HG03354 (cell line): ENCODE data around the gene TAF11L14.
"Not testable (repeated sequence)": the region's sequence is repeated elsewhere in the genome, so short reads cannot be mapped to it uniquely, and the experiment has no call there.

ENCODE experiments used
- ATAC-seq: cut with Tn5 transposase; IDR thresholded peaks from one replicate; pipeline ENCODE4 v1.9.1; 2021; ENCODE audit warnings: mild to moderate bottlenecking; ENCODE audit not compliant: unreplicated experiment, poor library complexity, severe bottlenecking

Gene TAF11L14

GRCh38 chr5:17634160-17634559 lies at the start of gene TAF11L14:
Gene TAF11L14, plus strand, starts transcription at chr5:17634460.
- ATAC-seq: no peak

DNA sequence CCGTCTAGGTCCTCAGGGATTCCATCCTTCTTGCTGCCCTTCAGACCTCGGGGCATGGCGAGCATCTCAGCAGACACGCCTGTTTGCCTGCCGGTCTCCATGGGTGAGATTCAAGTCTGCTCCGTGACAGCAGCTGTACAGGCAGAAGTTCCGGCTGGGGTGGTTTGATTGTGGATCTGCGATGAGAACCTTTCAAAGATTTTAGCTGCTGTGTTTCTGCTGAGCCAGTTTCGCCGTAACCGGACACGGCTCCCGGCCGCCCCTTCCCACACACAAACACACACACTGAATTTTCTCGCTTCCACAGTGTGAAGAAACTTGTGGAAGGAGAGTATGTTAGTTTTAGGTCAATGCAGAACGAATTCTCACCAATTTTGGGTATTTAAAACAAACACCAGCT lies 48.6 kb upstream of the TAF11L14 start, which contains the start of gene TAF11L7:
Gene TAF11L7 (minus strand): TSS at position 101 of the 400 bp plus-strand sequence.
- ATAC-seq: not testable (repeated sequence)

GRCh38 chr5:17590860-17591259 lies 43.4 kb upstream of the TAF11L14 start, which contains the start of gene TAF11L8:
Gene TAF11L8, minus strand, starts transcription at chr5:17590960.
- ATAC-seq: not testable (repeated sequence)

GRCh38 chr5:17594255-17594654 lies 40.0 kb upstream of the TAF11L14 start, which contains the start of gene TAF11L9:
Gene TAF11L9, minus strand, starts transcription at chr5:17594394.
- not testable (repeated sequence) for ATAC-seq

DNA sequence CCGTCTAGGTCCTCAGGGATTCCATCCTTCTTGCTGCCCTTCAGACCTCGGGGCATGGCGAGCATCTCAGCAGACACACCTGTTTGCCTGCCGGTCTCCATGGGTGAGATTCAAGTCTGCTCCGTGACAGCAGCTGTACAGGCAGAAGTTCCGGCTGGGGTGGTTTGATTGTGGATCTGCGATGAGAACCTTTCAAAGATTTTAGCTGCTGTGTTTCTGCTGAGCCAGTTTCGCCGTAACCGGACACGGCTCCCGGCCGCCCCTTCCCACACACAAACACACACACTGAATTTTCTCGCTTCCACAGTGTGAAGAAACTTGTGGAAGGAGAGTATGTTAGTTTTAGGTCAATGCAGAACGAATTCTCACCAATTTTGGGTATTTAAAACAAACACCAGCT lies 36.5 kb upstream of the TAF11L14 start, which contains the start of gene TAF11L10:
Gene TAF11L10 (minus strand): TSS at position 101 of the 400 bp plus-strand sequence.
- not testable (repeated sequence) for ATAC-seq

GRCh38 chr5:17603880-17604279 lies 30.4 kb upstream of the TAF11L14 start, which contains the start of gene TAF11L11:
Gene TAF11L11, plus strand, starts transcription at chr5:17604183.
- not testable (repeated sequence) for ATAC-seq

DNA sequence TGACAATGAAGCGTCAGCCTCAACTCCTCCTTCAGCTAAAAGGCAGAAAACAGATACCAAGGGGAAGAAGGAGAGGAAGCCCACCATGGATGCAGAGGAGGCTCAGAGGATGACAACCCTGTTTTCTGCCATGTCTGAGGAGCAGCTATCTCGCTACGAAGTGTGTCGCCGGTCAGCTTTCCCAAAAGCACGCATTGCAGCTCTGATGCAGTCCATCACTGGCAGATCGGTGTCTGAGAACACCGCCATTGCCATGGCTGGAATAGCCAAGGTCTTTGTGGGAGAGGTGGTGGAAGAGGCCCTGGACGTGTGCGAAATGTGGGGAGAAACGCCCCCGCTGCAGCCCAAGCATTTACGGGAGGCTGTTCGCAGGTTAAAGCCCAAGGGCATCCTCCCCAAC lies 29.3 kb upstream of the TAF11L14 start:
- ATAC-seq: no peak

DNA sequence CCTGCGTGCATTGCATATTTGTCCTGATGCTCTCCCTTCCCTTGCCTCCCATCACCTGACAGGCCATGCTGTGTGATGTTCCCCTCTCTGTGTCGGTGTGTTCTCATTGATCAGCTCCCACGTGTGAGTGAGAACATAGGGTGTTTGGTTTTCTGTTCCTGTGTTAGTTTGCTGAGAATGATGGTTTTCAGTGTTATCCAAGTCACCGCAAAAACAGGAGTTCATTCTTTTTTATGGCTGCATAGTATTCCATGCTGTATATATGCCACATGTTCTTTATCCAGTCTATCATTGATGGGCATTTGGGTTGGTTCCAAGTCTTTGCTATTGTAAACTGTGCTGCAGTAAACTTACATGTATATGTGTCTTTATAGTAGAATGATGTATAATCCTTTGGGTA lies 26.8 kb upstream of the TAF11L14 start:
- ATAC-seq: not testable (repeated sequence)

DNA sequence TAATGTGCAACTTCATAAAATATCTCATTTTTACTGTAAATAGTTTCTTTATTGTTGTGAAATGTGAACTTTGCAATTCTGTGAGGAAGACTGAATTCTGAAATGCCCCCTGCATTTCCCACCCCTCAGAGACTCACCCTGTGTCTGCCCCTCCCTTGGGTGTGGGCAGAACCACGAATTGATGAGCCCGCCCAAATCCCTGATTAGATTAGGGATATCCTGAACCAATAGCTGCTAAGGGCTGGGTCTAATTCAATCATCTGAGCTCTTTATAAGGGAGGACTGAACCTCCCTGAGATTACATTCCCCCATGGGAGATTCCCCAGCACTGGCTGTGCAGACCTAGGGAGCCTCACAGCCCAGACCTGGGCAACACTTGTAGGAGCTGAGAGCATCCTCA lies 24.2 kb upstream of the TAF11L14 start, which contains the start of gene TAF11L12:
Gene TAF11L12 (plus strand): TSS at position 301 of the 400 bp plus-strand sequence.
- ATAC-seq: not testable (repeated sequence)

DNA sequence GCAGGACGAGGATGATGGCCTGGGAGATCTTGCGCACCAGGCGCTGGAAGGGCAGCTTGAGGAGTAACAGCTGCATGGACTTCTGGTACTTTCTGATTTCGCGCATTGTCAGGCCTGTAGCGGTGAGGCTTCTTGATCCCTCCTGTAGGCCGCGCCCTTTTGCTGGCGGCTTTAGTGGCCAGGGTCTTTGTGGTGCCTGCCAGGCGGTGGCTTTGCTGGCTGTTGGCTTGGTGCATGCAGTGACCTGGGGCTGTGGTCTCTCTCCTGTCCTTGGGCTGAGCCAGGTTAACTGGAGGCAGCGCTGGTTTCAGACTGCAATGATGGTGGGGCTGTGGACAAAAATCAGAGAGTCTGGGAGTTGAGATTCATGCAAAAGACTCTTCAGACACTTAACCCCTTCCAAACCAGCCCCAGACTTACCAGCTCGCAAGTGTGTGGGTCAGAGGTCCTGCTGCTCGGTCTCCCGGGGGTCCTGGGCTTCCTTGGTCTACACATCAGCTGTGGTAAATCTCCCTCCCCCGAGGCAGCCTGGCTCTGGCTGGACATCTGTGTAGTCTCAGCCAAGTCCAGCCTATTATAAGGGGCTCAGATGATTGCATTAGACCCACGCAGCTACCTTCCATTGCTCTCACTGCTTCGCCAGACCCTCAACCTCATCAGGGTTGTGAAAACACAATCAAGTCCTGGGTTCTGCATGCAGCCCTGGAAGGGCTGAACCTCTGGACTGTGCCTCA lies 19.2 kb upstream of the TAF11L14 start:
- no peak for ATAC-seq

GRCh38 chr5:17619354-17619753 lies 14.9 kb upstream of the TAF11L14 start:
- no peak for ATAC-seq

DNA sequence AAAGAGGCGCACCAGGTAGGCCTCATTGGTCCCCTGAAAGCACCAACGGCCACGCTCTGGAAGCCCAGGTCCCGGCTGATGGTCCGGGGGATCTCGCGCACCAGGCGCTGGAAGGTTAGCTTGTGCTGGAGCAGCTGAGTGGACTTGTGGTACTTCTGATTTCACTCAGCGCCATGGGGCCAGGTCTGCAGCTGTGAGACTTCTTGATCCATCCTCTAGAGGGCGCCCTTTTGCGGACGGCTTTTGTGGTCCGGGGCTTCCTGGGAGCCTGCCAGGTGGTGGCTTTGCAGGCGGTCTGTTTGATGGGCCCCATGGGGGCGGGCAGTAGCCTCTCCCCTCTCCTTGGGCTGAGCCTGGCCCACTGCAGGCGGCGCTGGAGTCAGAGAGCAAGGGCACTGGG lies 13.6 kb upstream of the TAF11L14 start:
- no peak for ATAC-seq

- ATAC-seq: no peak
Observed at GRCh38 chr5:17625686-17626085, 8.6 kb upstream of the TAF11L14 start.

GRCh38 chr5:17631788-17632187 lies 2.5 kb upstream of the TAF11L14 start, which contains the start of gene TAF11L13:
Gene TAF11L13, plus strand, starts transcription at chr5:17632088.
- ATAC-seq: not testable (repeated sequence)

DNA sequence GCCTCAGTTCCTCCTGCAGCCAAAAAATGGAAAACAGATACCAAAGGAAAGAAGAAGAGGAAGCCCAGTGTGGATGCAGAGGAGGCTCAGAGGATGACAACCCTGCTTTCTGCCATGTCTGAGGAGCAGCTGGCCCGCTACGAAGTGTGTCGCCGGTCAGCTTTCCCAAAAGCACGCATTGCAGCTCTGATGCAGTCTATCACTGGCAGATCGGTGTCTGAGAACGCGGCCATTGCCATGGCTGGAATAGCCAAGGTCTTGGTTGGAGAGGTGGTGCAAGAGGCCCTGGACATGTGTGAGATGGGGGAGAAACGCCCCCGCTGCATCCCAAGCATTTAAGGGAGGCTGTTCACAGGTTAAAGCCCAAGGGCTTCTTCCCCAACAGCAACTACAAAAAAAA lies 15.0 kb downstream of the TAF11L14 start:
- not testable (repeated sequence) for ATAC-seq

- not testable (repeated sequence) for ATAC-seq
Observed at GRCh38 chr5:17655201-17655759, 21.0 kb downstream of the TAF11L14 start.

DNA sequence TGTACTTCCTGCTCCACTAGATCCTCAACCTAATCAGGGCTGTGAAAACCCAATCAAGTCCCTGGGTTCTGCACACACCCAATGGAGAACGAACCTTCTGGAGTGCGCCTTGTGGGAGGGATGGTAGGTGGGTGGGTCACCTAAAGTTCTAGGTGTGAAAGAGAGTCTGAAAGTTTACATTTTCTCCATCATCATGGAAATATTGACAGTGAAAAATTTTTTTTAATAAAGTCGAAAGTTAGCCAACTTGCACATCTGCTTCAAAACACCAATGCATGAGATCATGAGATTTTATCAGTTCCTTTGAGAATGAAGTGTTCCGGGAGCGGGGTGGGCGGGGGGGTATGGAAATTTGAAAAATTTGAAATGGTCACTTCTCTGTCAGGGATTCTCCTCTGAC lies 21.7 kb downstream of the TAF11L14 start:
- ATAC-seq: no peak

DNA sequence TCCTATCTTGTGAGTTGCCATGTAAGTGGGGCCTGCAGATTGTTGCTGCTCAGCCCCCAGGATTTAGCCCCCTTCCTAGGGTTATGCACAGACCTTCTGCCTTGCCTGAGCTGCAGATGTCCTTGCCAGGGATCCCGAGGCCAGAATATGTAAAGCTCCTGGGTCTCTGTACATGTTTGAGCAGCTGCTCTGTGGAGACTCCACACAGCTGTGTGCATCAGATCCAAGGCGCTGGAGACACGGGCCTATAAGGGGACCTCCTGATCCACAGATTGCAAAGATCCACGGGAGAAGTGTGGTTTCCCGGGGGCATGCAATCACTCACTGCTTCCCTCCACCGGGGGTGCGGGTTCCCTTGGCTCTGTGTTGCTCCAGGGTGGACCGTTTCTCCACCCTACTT lies 28.9 kb downstream of the TAF11L14 start:
- ATAC-seq: no peak

- no peak for ATAC-seq
Observed at GRCh38 chr5:17665836-17666235, 31.6 kb downstream of the TAF11L14 start.

GRCh38 chr5:17666726-17667235 lies 32.5 kb downstream of the TAF11L14 start:
- ATAC-seq: no peak

DNA sequence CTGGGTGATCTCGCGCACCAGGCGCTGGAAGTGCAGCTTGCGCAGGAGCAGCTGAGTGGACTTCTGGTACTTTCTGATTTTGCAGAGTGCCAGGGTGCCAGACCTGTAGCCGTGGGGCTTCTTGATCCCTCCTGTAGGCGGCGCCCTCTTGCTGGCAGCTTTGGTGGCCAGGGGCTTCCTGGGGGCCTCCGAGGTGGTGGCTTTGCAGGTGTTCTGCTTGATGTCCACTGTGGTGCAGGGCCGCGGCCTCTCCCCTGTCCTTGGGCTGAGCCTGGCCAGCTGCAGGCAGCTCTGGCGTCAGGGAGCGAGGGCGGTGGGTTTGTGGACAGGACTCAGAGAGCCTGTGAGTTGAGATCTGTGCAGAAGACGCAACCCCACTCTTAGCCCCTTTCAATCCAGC lies 36.1 kb downstream of the TAF11L14 start:
- no peak for ATAC-seq
